KBM-7 (cell line): ENCODE results near the gene HS6ST1.

Experiments used
- DNase-seq: peaks from one replicate; pipeline ENCODE4 v3.0.0-alpha.2; 2015
- in situ Hi-C: fragments of 300-500 bp; cut with MboI; formaldehyde crosslinking; loops from 2 replicates; pipeline ENCODE4 v1.14.3; 2020; ENCODE audit warnings: low sequenced_read_pairs, low pct_unique_long_range_greater_than_20kb, mixed read lengths

The HS6ST1 gene

DNA sequence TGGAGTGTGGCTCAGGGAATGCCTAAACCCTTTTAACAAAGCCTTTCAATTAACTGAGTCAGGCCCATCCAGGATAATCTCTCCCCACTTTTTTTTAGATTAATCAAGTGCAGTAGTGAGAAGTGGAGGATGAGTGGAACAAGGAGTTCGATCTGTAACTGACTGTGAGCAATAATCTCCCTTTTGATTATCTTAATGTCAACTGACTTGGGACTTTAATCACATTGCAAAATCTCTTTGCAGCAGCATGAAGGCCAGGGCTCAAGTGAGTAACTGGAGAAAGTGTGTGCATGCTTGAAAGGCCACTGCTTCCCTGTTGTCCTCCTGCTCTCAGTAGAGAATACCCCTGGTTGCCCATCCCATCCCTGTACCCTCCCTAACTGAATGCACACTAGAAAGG, 32.1 kb upstream of the HS6ST1 start:
- in situ Hi-C loops = no loop called here
- no peak for DNase-seq

DNA sequence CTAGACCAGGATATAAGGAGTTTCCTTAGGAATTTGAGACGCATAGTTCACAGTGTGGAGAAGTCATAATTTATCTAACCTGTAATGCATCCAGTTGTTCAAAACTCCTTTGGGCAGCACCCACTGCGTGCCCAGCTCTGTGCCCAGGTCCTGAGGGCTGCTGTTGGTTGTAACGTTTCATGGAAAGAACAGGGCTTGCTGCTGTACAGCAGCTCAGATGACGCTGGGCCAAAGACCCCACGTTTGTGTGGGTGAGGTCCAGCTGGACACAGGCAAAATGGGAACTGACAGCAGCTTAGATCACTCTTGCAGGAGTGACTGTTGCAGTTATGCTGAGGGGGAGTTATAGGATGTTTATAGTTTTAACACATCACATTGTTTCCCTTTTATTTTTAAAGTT, 30.0 kb upstream of the HS6ST1 start:
- DNase-seq = no peak
- in situ Hi-C loops = no loop called here

DNA sequence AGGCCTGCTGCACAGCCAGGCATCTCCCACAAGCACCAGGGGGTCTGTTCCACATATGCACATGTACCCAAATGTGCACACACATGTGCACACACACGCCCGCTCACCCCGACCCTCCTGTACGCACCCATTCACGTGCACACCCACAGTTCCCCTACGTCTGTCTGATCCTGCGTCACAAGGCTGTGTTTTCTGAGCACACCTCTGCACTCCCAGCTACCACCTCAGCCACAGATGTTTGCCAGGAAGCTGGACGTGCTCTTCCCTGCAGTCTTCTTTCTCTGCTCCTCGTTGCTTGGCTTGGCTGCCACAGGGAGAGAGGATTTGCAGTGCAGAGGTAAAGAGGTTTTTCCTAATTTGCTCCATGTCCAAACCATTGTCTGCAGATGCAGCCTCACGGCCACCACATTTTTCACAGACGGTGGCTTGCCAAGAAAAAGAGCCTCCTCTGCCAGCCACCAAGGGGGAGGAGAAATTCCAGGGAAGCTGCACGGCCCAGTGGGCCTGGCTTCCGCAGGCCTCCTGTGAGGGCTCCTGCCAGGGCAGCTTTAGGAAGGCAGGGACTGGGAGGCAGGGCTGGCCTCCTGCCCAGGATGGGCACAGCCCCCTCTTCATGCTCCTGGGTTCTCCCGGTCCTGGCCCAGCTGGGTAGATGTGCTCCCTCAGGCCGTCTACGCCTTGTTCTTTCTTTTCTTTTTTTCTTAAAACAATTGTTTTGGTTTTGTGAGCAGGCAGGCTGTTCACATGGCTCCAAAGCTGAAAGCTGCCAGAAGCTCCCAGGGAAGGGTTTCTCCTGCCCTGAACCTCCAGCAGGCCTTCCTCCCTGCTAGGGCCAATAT, 29.3 kb upstream of the HS6ST1 start:
- in situ Hi-C loops = no loop called here
- DNase-seq = no peak

DNA sequence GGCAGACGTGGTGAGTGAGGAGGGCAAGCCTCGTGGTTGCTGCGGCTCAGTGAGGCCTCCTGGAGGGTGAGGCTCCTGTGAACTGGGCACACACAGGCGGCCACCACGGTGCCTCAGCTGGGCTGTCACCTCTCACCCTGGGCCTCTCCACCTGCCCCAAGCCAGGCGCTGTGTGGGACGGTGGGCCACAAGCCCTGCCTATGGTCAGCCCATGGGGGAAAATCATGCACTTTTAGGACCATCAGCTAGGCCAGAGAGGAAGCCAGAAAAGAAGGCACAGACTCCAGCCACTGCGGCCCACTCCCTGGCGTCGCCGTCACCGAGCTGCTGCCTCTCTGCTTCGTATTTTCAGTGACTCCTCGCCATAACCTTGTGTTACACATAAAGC, 28.5 kb upstream of the HS6ST1 start:
- in situ Hi-C loops = no loop called here
- DNase-seq = no peak

DNA sequence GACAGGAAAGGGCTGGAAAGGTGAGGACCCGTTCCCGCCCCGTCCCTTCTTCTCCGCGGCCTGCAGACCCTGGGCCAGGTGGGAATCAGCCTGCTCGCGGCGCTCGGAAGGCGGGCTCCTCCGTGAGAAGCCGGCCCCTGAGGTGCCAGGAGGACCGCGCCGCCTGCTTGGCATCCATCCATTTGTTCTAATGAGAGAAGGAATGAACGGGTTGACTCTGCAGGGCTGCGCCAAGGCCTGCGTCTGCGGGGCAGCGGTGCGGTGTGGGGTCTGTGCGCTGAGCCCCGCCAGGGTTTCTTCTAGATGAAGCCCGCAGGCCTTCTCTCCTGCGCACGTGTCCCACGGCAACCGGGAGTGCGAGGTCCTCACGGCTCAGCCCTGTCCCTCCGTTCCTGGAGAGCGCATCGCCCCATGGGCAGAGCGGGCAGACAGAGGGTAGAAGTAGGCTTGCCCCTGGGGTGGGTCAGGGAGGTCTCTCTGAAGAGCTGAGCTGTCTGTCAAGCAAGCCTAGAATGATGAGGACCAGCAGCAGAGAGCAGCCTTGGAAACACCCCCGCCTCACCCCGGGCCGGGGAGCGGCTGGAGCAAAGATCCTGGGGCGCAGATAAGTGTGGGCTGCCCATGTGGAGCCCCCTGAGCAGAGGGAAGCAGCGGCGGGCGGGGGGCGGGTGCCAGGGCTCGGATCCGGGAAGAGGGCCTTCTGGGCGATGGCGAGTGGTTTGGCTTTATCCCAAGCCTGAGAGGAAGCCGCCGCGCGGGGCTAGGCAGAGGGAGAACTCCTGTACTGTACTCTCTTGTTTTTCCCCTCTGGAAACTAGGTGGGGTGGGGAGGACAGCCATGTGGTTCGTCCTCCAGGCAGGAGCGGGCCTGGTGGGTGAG, 27.9 kb upstream of the HS6ST1 start:
- DNase-seq = no peak
- in situ Hi-C loops = no loop called here

DNA sequence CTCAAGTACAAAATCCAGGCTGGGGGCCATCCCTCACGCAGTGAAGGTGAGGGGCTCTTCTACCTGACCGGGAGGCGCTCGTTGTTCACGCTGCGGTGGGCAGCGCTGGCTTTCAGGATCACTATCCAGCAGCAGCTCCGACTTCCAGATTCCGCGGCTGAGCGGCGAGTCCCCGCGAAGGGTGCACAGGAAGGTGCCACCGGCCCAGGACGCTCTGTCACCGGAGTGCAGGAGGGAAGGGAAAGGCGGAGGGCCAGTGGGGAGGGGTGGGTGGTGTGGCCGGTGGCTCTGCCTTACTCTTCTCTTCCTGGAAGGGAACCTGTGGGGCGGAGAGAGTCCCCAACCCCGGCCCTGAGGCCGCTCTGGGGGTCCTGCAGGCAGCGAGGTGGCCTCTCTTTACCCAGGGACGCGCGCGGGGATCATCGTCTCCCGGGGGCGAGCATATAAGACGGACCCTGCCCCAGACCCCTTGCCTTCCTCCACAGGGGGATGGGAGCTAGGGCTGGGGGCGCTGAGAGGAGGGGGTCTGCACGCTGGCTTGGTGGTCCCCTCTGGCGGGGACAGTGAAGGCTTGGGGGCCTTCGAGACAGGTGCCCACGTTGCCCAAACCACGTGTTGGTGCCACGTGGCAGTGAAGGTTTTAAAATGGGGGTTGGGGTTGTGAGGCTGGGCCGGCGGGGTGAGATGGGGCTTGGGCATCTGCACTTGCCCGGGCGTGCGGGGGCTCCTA, 26.9 kb upstream of the HS6ST1 start:
- no peak for DNase-seq
- in situ Hi-C loops = no loop called here

- in situ Hi-C loops = no loop called here
- no peak for DNase-seq
These were observed 25.4 kb upstream of the HS6ST1 start for GRCh38 chr2:128344101-128344500.

GRCh38 chr2:128343459-128343858, 24.8 kb upstream of the HS6ST1 start:
- no peak for DNase-seq
- in situ Hi-C loops = no loop called here

GRCh38 chr2:128342550-128342949, 23.9 kb upstream of the HS6ST1 start:
- DNase-seq = no peak
- in situ Hi-C loops = no loop called here

DNA sequence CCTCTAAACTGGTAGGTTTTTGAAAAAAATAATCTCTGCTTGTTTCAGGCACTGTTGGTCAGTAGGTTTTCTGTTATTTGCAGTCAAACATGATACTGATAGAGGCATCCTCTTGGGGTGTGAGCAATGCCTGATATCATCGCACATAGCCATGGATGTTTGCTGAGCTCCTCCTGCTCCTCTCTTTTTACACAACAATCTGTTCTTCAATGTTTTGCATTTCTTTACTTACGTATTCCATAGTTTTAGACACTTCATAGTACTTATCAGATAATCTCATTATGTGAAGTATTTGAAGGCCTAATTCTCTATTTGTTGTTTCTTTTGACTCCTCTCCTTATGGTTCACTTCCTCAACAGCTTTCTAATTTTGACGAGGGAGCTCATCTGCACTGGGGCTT, 23.0 kb upstream of the HS6ST1 start:
- in situ Hi-C loops = no loop called here
- DNase-seq = no peak

- DNase-seq = no peak
- in situ Hi-C loops = no loop called here
These were observed 13.5 kb upstream of the HS6ST1 start for GRCh38 chr2:128332091-128332634.

- DNase-seq = no peak
- in situ Hi-C loops = no loop called here
These were observed 11.9 kb upstream of the HS6ST1 start for GRCh38 chr2:128330583-128330982.

GRCh38 chr2:128329607-128330006, 10.9 kb upstream of the HS6ST1 start:
- in situ Hi-C loops = no loop called here
- no peak for DNase-seq

DNA sequence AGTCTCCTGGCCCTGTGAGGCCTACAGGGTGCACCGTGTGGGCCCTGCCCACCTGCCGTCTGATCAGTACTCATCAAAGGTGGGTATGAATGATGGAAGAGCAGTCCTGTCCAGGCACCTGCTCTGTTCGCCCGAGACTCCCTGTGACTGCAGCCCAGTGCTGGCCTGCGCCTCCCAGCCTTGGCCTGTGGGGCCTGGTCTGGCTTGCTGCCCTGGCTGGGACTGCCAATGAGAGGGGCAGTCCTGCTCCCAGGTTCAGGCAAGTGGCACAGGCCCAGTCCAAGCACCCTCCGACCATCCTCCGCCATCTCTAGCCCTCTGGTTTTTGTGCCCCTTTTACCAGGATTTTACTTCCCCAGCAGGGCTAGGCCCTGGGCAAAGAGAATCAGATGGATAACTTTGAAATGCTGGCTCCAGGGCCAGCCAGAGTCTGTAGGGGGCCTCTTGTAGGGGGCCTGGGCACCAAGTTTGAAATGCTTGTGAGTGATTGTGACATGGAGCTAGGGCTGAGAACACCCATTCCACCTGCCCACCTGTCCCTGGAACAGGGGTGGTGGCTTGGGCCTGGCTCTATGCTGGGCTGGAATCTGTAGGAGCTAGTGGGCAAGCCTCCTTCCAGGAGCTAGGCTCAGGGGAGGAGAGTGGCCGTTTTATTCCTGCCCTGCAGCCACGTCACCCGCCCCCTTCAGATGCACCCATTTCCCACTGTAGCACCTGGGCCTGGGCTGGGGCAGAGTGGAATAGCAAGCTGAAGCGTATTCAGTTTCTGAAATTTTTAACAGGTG, 8.7 kb upstream of the HS6ST1 start:
- in situ Hi-C loops = no loop called here
- DNase-seq = no peak

DNA sequence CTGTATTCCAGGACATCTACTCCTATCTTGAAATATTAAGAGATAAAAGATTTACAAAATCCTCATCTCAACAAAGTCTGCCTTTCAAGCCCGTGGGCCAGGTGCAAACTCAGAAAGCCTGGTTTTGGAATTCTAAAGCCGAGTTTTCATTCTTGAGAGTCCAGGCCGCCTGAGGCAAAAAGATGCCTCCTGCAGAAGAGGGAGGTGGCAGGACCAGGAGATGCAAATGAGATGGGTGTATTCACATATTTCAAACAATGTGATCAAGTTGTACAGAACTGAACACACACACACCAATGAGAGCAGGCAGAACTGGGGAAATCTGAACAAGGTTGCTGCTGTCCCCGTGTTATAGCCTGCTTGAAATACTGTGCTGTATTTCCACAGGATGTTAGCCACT, 7.7 kb upstream of the HS6ST1 start:
- in situ Hi-C loops = no loop called here
- no peak for DNase-seq

DNA sequence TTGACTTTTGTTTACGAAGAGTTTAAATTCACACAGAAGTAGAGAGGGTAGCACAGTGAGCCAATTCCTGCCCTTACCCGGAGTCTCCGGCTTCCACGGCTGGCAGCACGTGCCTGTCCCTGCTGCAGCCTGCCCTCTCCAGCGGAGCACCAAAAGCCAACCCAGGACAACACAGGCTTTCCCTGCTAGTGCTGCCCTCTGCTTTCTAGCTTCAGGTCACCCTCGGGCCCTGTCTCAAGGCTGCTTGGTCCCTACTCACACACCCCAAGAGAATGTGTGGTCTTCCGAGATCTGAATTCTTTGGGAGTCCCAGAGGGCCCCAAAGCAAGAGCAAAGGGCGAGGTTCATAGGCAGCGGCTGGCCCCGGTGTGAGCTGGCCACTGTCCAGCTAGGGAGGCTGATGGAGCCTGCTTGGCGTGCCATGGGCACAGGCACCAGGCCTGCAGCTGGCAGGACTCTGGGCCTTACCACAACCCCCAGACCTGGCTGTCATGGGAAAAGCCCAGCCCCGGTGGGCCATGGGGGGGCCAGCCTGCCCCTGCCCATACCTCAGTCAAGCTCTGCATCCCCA, 7.0 kb upstream of the HS6ST1 start:
- in situ Hi-C loops = no loop called here
- no peak for DNase-seq

GRCh38 chr2:128324897-128325410, 6.3 kb upstream of the HS6ST1 start:
- in situ Hi-C loops = no loop called here
- DNase-seq = no peak
